Measurements from ENCODE around the gene BCL2L14. TPM values are rescaled to one million over a fixed set of nuclear protein-coding genes. Genes with fewer than 3 reads are reported as not detected.

The BCL2L14 gene
- total and polyA plus RNA-seq, 2 of the 4 experiments (the other 2 are of a cell fraction) = not detected

DNA sequence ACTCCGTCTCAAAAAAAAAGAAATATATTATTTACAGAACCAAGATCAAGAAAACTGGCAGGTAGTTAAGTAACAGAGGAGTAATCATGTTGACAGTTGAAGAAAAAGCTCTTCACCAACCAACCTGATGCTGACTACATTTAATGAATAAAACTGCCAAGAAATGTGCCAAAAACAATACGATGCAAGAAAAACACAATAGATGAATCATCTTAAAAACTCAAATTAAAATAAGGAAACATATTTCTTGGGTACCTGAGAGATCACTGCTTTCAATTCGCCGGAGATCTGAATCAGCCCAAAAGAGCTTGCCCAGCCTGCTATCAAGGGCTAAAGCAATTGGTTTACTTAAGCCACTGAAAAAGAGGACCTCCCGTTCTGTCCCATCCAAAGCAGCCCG is 76.4 kb downstream of the BCL2L14 start:
- Histone ChIP-seq H2BK20ac (ENCODE audit: low read depth, low read length) (no peak overlapping the region), H3K27me3 (ENCODE audit: control insufficient read depth, insufficient read depth, low read length) (no peaks in the 10 kb centered on the region), H3K4ac (ENCODE audit: low read depth, low read length) (no peak overlapping the region), H3K27ac (ENCODE audit: insufficient read depth, low read length) (no peak overlapping the region), H3K4me3 (ENCODE audit: insufficient read depth, low read depth, low read length) (no peak overlapping the region), H3K79me1 (ENCODE audit: low read depth in 1 of 2, low read length in 2 of 2) (no peaks in the 10 kb centered on the region; a peak in 1 of 4 replicates), H3K4me2 (ENCODE audit: low read depth, low read length) (no peak overlapping the region), H3K18ac (ENCODE audit: low read depth, low read length) (no peak overlapping the region), H3K4me1 (ENCODE audit: control insufficient read depth, insufficient read depth, low read length) (no peaks in the 10 kb centered on the region), H3K36me3 (ENCODE audit: control insufficient read depth, insufficient read depth, low read length) (peaks cover 12% of the 10 kb centered on the region), H2AFZ (replicated peaks; ENCODE audit: low read length, poor library complexity) (no peak overlapping the region), H3K9ac (ENCODE audit: low read depth, low read length) (no peak overlapping the region), H2AK5ac (ENCODE audit: low read depth, low read length) (no peak overlapping the region), H3K9me3 (ENCODE audit: control insufficient read depth, insufficient read depth, low read length) (no peaks in the 10 kb centered on the region), H3K14ac (replicated peaks; ENCODE audit: low read depth, low read length) (no peak overlapping the region), H2BK5ac (ENCODE audit: low read depth, low read length, poor library complexity, severe bottlenecking) (no peak overlapping the region), H4K8ac (ENCODE audit: low read depth in 2 of 2, low read length in 2 of 2) (no peak overlapping the region), H3K56ac (ENCODE audit: extremely low read depth, insufficient read depth, low read length) (no peak overlapping the region), H3K9me1 (ENCODE audit: insufficient read depth, low read length) (peaks cover 3% of the 10 kb centered on the region), H4K91ac (ENCODE audit: insufficient read depth, low read depth, low read length) (no peak overlapping the region), H2BK120ac (ENCODE audit: low read depth, low read length) (no peak overlapping the region), H4K5ac (ENCODE audit: low read depth, low read length) (no peak overlapping the region), H2BK15ac (ENCODE audit: low read depth, low read length) (no peak overlapping the region), H3K23ac (ENCODE audit: low read depth, low read length) (no peak overlapping the region), H2AK9ac (replicated peaks; ENCODE audit: low read depth, low read length, poor library complexity) (no peak overlapping the region), H4K20me1 (ENCODE audit: insufficient read depth, low read length) (no peaks in the 10 kb centered on the region)
- POLR2A ChIA-PET (ENCODE audit: unreplicated experiment) = no interaction called here
- in situ Hi-C loops (cut with MboI; ENCODE audit: low sequenced_read_pairs) = no loop called here
- CTCF ChIA-PET = no interaction called here
- ATAC-seq (ENCODE audit: low read depth) = no peak
- intact Hi-C loops (cut with micrococcal nuclease) = no loop called here
- no peak for TF ChIP-seq POLR2A (IDR thresholded peaks at IDR 0.05; ENCODE audit: low read depth, low read length)
- TF ChIP-seq, protein P1, sequence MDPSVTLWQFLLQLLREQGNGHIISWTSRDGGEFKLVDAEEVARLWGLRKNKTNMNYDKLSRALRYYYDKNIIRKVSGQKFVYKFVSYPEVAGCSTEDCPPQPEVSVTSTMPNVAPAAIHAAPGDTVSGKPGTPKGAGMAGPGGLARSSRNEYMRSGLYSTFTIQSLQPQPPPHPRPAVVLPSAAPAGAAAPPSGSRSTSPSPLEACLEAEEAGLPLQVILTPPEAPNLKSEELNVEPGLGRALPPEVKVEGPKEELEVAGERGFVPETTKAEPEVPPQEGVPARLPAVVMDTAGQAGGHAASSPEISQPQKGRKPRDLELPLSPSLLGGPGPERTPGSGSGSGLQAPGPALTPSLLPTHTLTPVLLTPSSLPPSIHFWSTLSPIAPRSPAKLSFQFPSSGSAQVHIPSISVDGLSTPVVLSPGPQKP (IDR thresholded peaks at IDR 0.05; ENCODE audit: borderline replicate concordance, low read depth, low read length) = no peak
- no peak for TF ChIP-seq NFE2L2 (IDR thresholded peaks at IDR 0.05; ENCODE audit: low read depth, low read length)
- TF ChIP-seq RFX5 (IDR thresholded peaks at IDR 0.05; ENCODE audit: low read depth, low read length) = no peak
- TF ChIP-seq, protein P2, sequence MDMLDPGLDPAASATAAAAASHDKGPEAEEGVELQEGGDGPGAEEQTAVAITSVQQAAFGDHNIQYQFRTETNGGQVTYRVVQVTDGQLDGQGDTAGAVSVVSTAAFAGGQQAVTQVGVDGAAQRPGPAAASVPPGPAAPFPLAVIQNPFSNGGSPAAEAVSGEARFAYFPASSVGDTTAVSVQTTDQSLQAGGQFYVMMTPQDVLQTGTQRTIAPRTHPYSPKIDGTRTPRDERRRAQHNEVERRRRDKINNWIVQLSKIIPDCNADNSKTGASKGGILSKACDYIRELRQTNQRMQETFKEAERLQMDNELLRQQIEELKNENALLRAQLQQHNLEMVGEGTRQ (IDR thresholded peaks at IDR 0.05; ENCODE audit: low read depth, low read length) = no peak
- TF ChIP-seq, protein P3, sequence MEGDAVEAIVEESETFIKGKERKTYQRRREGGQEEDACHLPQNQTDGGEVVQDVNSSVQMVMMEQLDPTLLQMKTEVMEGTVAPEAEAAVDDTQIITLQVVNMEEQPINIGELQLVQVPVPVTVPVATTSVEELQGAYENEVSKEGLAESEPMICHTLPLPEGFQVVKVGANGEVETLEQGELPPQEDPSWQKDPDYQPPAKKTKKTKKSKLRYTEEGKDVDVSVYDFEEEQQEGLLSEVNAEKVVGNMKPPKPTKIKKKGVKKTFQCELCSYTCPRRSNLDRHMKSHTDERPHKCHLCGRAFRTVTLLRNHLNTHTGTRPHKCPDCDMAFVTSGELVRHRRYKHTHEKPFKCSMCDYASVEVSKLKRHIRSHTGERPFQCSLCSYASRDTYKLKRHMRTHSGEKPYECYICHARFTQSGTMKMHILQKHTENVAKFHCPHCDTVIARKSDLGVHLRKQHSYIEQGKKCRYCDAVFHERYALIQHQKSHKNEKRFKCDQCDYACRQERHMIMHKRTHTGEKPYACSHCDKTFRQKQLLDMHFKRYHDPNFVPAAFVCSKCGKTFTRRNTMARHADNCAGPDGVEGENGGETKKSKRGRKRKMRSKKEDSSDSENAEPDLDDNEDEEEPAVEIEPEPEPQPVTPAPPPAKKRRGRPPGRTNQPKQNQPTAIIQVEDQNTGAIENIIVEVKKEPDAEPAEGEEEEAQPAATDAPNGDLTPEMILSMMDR (conservative IDR thresholded peaks at IDR 0.05; ENCODE audit: low read depth, low read length) = no peak
- no peak for TF ChIP-seq MAZ (IDR thresholded peaks at IDR 0.05; ENCODE audit: borderline replicate concordance, low read depth, low read length)
- TF ChIP-seq CEBPB (IDR thresholded peaks at IDR 0.05; ENCODE audit: low read depth, low read length) = no peak
- TF ChIP-seq RAD21 (IDR thresholded peaks at IDR 0.05; ENCODE audit: low read length) = no peak
- no peak for DNase-seq
- no TSS peak for BruUV-seq (replicated peaks)
- dilution Hi-C loops (cut with HindIII; ENCODE audit: low sequenced_read_pairs, unreplicated experiment) = no loop called here
- no CpG with 5 or more reads among the region's 6 CpGs for WGBS, 2 experiments (ENCODE audit: extremely low coverage in 2 of 2, insufficient read length in 1 of 2)
